K562 (cell line): ENCODE results near the gene FRMD4B. TPM values are rescaled to one million over a fixed set of nuclear protein-coding genes. Genes with fewer than 3 reads are reported as not detected.

Source experiments
- ATAC-seq: fragments of 200-7000 bp; cut with Tn5 transposase; 3 replicates; pipeline ENCODE4 v1.9.1; 2020; ENCODE audit warnings: moderate library complexity
- BruUV-seq: library from RNA; stranded (reverse); fragments of 400-500 nt; replicated peaks from 2 replicates; lab custom pipeline; 2021; lab: Mats Ljungman, UMichigan
- CTCF ChIA-PET: fragments of 300-600 bp; formaldehyde crosslinking; extraction: SDS; loops from one replicate; lab custom pipeline; 2021; ENCODE audit warnings: low intra/inter-chr PET ratio; lab: Yijun Ruan, JAX
- POLR2A ChIA-PET: fragments of 300-600, 350-650 bp; sonication (Branson Sonifier 250); formaldehyde crosslinking; extraction: SDS; loops from one replicate; lab custom pipeline; 2021; ENCODE audit warnings: antibody characterized with exemption, inconsistent platforms; lab: Yijun Ruan, JAX
- DNase-seq, 4 experiments: peaks; one replicate each; pipeline versions ENCODE4 v3.0.0 to v3.0.0-alpha.2; 2011 to 2018; ENCODE audit warnings: low spot score in 3 of 4, mixed read lengths in 3 of 4; ENCODE audit errors: extremely low read depth in 1 of 4
- FAIRE-seq: peaks from 2 replicates; lab custom pipeline; 2011; peaks lifted over from hg19 to GRCh38; lab: Jason Lieb, UNC
- H2AFZ ChIP-seq: 2 replicates; pipeline ENCODE4 v1.6.0; 2011; ENCODE audit warnings: low read depth, low read length, control low read depth, inconsistent platforms
- H3K27ac ChIP-seq: fragments of 200-600 bp; 3 replicates; pipeline ENCODE4 v1.8.0; 2011; ENCODE audit warnings: low read depth, mild to moderate bottlenecking, control low read depth, inconsistent platforms, low read length, moderate library complexity, mixed read lengths; ENCODE audit errors: extremely low read depth
- H3K27me3 ChIP-seq, 2 experiments: fragments of 300-600 bp in 1 of 2; 2 replicates in 1 of 2; 3 replicates in 1 of 2; pipeline versions ENCODE4 v1.6.0 to v1.8.0; 2011; ENCODE audit warnings: inconsistent platforms in 2 of 2, low read length in 2 of 2, mild to moderate bottlenecking in 1 of 2, mixed read lengths in 1 of 2, moderate library complexity in 1 of 2; ENCODE audit not compliant: control insufficient read depth in 2 of 2, insufficient read depth in 2 of 2
- H3K36me3 ChIP-seq: fragments of 300-600 bp; 3 replicates; pipeline ENCODE4 v1.8.0; 2011; ENCODE audit warnings: mild to moderate bottlenecking, low read length, inconsistent platforms; ENCODE audit not compliant: control insufficient read depth, insufficient read depth
- H3K4me1 ChIP-seq, 2 experiments: fragments of 200-600 bp in 1 of 2; replicated peaks in 1 of 2; 2 replicates in 1 of 2; 3 replicates in 1 of 2; pipeline versions ENCODE4 v1.5.1 to v1.8.0; 2011; ENCODE audit warnings: inconsistent platforms in 2 of 2, low read length in 2 of 2, mild to moderate bottlenecking in 1 of 2, mixed read lengths in 1 of 2, moderate library complexity in 1 of 2; ENCODE audit not compliant: control insufficient read depth in 2 of 2, insufficient read depth in 2 of 2
- H3K4me2 ChIP-seq: 2 replicates; pipeline ENCODE4 v1.6.1; 2011; ENCODE audit warnings: low read length, control low read depth, inconsistent platforms, mixed read lengths; ENCODE audit not compliant: insufficient read depth
- H3K4me3 ChIP-seq: fragments of 200-600 bp; sonication (generic), shearing (Covaris generic); 2 replicates; pipeline ENCODE4 v1.5.1; 2016; ENCODE audit warnings: control low read depth, inconsistent platforms
- H3K79me2 ChIP-seq: fragments of 200-600 bp; 3 replicates; pipeline ENCODE4 v1.8.0; 2011; ENCODE audit warnings: low read length, inconsistent platforms; ENCODE audit not compliant: control insufficient read depth, insufficient read depth
- H3K9ac ChIP-seq, 2 experiments: 2 replicates each; pipeline versions ENCODE4 v1.6.0 to v1.6.1; 2011; ENCODE audit warnings: low read depth in 2 of 2, low read length in 2 of 2, control low read depth in 1 of 2, inconsistent platforms in 1 of 2, mild to moderate bottlenecking in 1 of 2, mixed read lengths in 1 of 2; ENCODE audit not compliant: insufficient read depth in 1 of 2
- H3K9me1 ChIP-seq: one replicate; pipeline ENCODE4 v1.6.0; 2011; ENCODE audit warnings: inconsistent platforms, mild to moderate bottlenecking, low read length, moderate library complexity; ENCODE audit not compliant: control insufficient read depth, insufficient read depth
- H3K9me3 ChIP-seq: replicated peaks from 2 replicates; pipeline ENCODE4 v1.5.1; 2011; ENCODE audit warnings: low read depth, low read length, inconsistent platforms; ENCODE audit not compliant: control insufficient read depth, insufficient read depth
- H4K20me1 ChIP-seq: replicated peaks from 2 replicates; pipeline ENCODE4 v1.6.1; 2011; ENCODE audit warnings: low read length, inconsistent platforms, mixed read lengths; ENCODE audit not compliant: control insufficient read depth, insufficient read depth
- CBX5 ChIP-seq: IDR thresholded peaks from 2 replicates; pipeline ENCODE4 v1.6.1; 2014; ENCODE audit warnings: low read depth, borderline replicate concordance
- DACH1 ChIP-seq: fragments of 450-650 bp; IDR thresholded peaks from 2 replicates; pipeline ENCODE4 v1.6.1; 2018; ENCODE audit not compliant: partially characterized antibody
- ELF1 ChIP-seq: fragments of 200-800 bp; sonication (Bioruptor generic); IDR thresholded peaks from 2 replicates; pipeline ENCODE4 v1.6.1; 2016; ENCODE audit warnings: missing genetic modification characterization, missing compliant biosample characterization
- EP300 ChIP-seq: IDR thresholded peaks from 2 replicates; pipeline ENCODE4 v1.6.1; 2012; ENCODE audit warnings: low read length, improper control_type of control experiment
- FOXK1 ChIP-seq: sonication (generic); formaldehyde crosslinking; IDR thresholded peaks from 2 replicates; pipeline ENCODE4 v1.8.0; 2022; ENCODE audit warnings: missing genetic modification reagents, mild to moderate bottlenecking, borderline replicate concordance
- MAFK ChIP-seq: IDR thresholded peaks from 2 replicates; pipeline ENCODE4 v1.6.1; 2011; ENCODE audit warnings: low read length, improper control_type of control experiment
- MCM2 ChIP-seq: fragments of 450-650 bp; IDR thresholded peaks from 2 replicates; pipeline ENCODE4 v1.6.1; 2017; ENCODE audit warnings: low read depth, mild to moderate bottlenecking
- PHB2 ChIP-seq: fragments of 450-650 bp; IDR thresholded peaks from 2 replicates; pipeline ENCODE4 v1.6.1; 2017; ENCODE audit warnings: low read depth
- SLC30A9 ChIP-seq: fragments of 250-450 bp; sonication (Bioruptor Pico); IDR thresholded peaks from 2 replicates; pipeline ENCODE4 v1.8.0; 2022; ENCODE audit warnings: mild to moderate bottlenecking, moderate library complexity
- TBL1XR1 ChIP-seq, 2 experiments: IDR thresholded peaks; 2 replicates each; pipeline ENCODE4 v1.6.1; 2012; ENCODE audit warnings: improper control_type of control experiment in 2 of 2, low read length in 2 of 2, mild to moderate bottlenecking in 1 of 2
- ZFP1 ChIP-seq: fragments of 450-650 bp; formaldehyde crosslinking; IDR thresholded peaks from 2 replicates; pipeline ENCODE4 v1.4.0; 2020; ENCODE audit warnings: mild to moderate bottlenecking, mixed read lengths
- ZFPM2 ChIP-seq: fragments of 250-450 bp; sonication (Bioruptor Pico); IDR thresholded peaks from 2 replicates; pipeline ENCODE4 v1.5.1; 2022; ENCODE audit warnings: mild to moderate bottlenecking
- WGBS: fragments of 100-300 bp; shearing (Covaris generic); methylation state at CpG from one replicate; pipeline ENCODE4 v1.1.6; 2016; ENCODE audit warnings: low coverage, mixed read lengths; ENCODE audit not compliant: insufficient coverage; ENCODE audit errors: missing lambda C conversion rate; 5-methylcytosine and 5-hydroxymethylcytosine counted together
- in situ Hi-C: fragments of 300-500 bp; cut with MboI; formaldehyde crosslinking; loops from 4 replicates; pipeline ENCODE4 v1.15.0; 2018; ENCODE audit warnings: inconsistent platforms, mixed read lengths
- intact Hi-C: fragments of 100-400 bp; cut with micrococcal nuclease; formaldehyde crosslinking; loops from 2 replicates; pipeline ENCODE4 v1.14.2; 2022
- polyA plus RNA-seq, 8 experiments: library from polyadenylated mRNA; depleted of rRNA in 4 of 8; stranded (reverse) in 5 of 8; unstranded in 3 of 8; fragments of >200 nt; fragmentation: Nextera tagmentation in 2 of 8; fragmentation: Illumina TruSeq in 1 of 8; extraction: Ambion mirVana in 2 of 8; extraction: Trizol in 1 of 8; gene quantifications; 2 replicates each; pipeline versions ENCODE4 v1.2.1 to v1.2.3, GENCODE V29; 2011 to 2014; ENCODE audit warnings: inconsistent platforms in 1 of 8, missing spikeins in 1 of 8
- total RNA-seq, 7 experiments: library from RNA; depleted of rRNA in 6 of 7; stranded (reverse); fragments of >200 nt in 6 of 7; fragmentation: Illumina TruSeq in 2 of 7; extraction: Trizol in 2 of 7; gene quantifications; 2 replicates each; pipeline versions ENCODE4 v1.2.1 to v1.2.3, GENCODE V29; 2011 to 2021; ENCODE audit warnings: low replicate concordance in 1 of 7
- TF ChIP-seq, protein P1 (sequence below): fragments of 250-450 bp; sonication (Bioruptor Pico); IDR thresholded peaks from 2 replicates; pipeline ENCODE4 v1.5.0; 2020; ENCODE audit warnings: mild to moderate bottlenecking
- TF ChIP-seq, protein P2 (sequence below): sonication (generic); formaldehyde crosslinking; IDR thresholded peaks from 2 replicates; pipeline ENCODE4 v1.8.0; 2022; ENCODE audit warnings: mild to moderate bottlenecking, missing genetic modification reagents

Gene FRMD4B
- total and polyA plus RNA-seq, 9 of the 15 experiments (the other 6 are each of a cell fraction or from before 2014, with no cell fraction given): 0.03 to 0.09 (median 0.04) TPM; not detected in 3

DNA sequence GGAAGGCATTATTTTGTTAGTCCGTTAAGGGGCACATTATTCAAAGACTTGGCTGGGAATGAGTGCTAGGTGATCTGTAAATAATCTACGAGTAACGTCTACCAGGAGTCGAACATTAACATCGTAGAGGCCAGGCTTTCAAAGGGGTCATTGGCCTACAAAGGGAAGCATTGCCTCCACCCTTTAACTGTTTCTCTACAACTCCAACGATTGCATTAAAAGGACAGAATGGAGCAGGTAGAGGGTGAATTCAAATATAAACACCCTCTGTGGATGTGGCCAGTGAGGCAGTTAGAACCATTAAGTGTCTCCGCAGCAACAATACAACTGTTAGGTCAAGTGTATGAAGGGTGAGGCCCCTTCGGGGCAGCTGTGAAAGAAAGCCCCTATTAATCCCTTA lies 137.5 kb downstream of the FRMD4B start:
- POLR2A ChIA-PET: no interaction called here
- CTCF ChIA-PET: no interaction called here
- intact Hi-C loops: loop anchor here (10.0 kb wide), 1 partner anchor 74 kb away; no protein-coding TSS in a partner anchor

DNA sequence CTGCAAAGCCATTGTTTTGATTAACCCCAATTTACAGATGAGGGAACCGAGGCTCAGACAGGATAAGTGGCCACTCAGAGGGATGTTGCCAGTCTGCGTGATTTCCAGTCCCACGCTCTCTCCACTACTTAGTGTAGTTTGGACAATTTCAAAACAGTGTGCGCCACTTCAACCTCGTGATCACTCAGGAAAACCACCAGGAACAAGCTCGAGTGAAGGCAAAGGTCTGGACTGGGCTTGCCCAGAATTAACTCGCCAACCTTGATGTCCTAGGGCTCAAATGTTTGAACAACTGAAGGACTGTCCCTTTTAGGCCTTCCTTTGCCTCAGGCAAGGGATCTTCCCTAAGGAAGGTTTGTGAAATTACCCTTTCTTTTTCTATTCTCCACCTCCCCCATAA lies 139.3 kb downstream of the FRMD4B start:
- no peak for FAIRE-seq
- DNase-seq: no peak
- ChIA-PET CTCF (no interaction called here), POLR2A (interaction anchor here (1.3 kb wide), 1 partner anchor 15 kb away, joined by 3 read pairs; no protein-coding TSS in a partner anchor)
- H3K4me2 ChIP-seq: no peak overlapping the region
- no peaks in the 10 kb centered on the region for H3K36me3 ChIP-seq
- H3K9me1 ChIP-seq: no peaks in the 10 kb centered on the region
- no peaks in the 10 kb centered on the region for H3K79me2 ChIP-seq
- peaks cover 0 to 4% of the 10 kb centered on the region in 2 experiments; a peak in 2 of 5 replicates for H3K4me1 ChIP-seq
- no peak overlapping the region for H3K27ac ChIP-seq
- no TSS peak for BruUV-seq
- no peak for ATAC-seq
- peaks cover 0 to 15% of the 10 kb centered on the region in 2 experiments for H3K27me3 ChIP-seq
- H3K9me3 ChIP-seq: no peaks in the 10 kb centered on the region
- WGBS: 2% methylated on average over 7 of the region's 7 CpGs
- H2AFZ ChIP-seq: no peak overlapping the region
- in situ Hi-C loops (no loop called here), intact Hi-C loops (loop anchor here (10.0 kb wide), 1 partner anchor 72 kb away; no protein-coding TSS in a partner anchor)
- no peaks in the 10 kb centered on the region for H4K20me1 ChIP-seq
- no peak overlapping the region for H3K9ac ChIP-seq
- no peak overlapping the region for H3K4me3 ChIP-seq
- TF ChIP-seq ZFP1 (CRISPR knock-in tag) (no peak), ZFPM2 (CRISPR knock-in tag) (no peak), PHB2 (no peak), SLC30A9 (no peak), CBX5 (no peak), ELF1 (no peak), DACH1 (no peak), FOXK1 (no peak), TBL1XR1 (IDR thresholded peaks at IDR 0.05; ENCODE audit: low read length in 2 of 2) (no peak), MCM2 (no peak), EP300 (no peak)
- TF ChIP-seq, protein P1, sequence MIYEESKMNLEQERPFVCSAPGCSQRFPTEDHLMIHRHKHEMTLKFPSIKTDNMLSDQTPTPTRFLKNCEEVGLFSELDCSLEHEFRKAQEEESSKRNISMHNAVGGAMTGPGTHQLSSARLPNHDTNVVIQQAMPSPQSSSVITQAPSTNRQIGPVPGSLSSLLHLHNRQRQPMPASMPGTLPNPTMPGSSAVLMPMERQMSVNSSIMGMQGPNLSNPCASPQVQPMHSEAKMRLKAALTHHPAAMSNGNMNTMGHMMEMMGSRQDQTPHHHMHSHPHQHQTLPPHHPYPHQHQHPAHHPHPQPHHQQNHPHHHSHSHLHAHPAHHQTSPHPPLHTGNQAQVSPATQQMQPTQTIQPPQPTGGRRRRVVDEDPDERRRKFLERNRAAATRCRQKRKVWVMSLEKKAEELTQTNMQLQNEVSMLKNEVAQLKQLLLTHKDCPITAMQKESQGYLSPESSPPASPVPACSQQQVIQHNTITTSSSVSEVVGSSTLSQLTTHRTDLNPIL: no peak
- TF ChIP-seq, protein P2, sequence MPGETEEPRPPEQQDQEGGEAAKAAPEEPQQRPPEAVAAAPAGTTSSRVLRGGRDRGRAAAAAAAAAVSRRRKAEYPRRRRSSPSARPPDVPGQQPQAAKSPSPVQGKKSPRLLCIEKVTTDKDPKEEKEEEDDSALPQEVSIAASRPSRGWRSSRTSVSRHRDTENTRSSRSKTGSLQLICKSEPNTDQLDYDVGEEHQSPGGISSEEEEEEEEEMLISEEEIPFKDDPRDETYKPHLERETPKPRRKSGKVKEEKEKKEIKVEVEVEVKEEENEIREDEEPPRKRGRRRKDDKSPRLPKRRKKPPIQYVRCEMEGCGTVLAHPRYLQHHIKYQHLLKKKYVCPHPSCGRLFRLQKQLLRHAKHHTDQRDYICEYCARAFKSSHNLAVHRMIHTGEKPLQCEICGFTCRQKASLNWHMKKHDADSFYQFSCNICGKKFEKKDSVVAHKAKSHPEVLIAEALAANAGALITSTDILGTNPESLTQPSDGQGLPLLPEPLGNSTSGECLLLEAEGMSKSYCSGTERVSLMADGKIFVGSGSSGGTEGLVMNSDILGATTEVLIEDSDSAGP (CRISPR knock-in tag): no peak

More for the DNA sequence above, 137.5 kb downstream of the FRMD4B start:
- no peak overlapping the region for H3K27ac ChIP-seq
- no peak overlapping the region for H3K4me2 ChIP-seq
- WGBS: 6% methylated on average over 8 of the region's 8 CpGs
- H3K9me1 ChIP-seq: no peaks in the 10 kb centered on the region
- H3K9ac ChIP-seq: no peak overlapping the region
- FAIRE-seq (no peak), DNase-seq (no peak), ATAC-seq (no peak)
- no peaks in the 10 kb centered on the region for H3K9me3 ChIP-seq
- in situ Hi-C loops: no loop called here
- no TSS peak for BruUV-seq
- no peak overlapping the region for H2AFZ ChIP-seq
- peaks cover 0 to 15% of the 10 kb centered on the region in 2 experiments for H3K27me3 ChIP-seq
- H3K36me3 ChIP-seq: no peaks in the 10 kb centered on the region
- no peaks in the 10 kb centered on the region for H4K20me1 ChIP-seq
- H3K4me3 ChIP-seq: no peak overlapping the region
- no peaks in the 10 kb centered on the region for H3K79me2 ChIP-seq
- H3K4me1 ChIP-seq: peaks cover 0 to under 1% of the 10 kb centered on the region in 2 experiments; a peak in 1 of 5 replicates
- TF ChIP-seq MAFK: no peak
